HG02642 (cell line): ENCODE data around the gene ZNF710.
A peak's percentile ranks its signal among the peaks of the same experiment; 100 is the strongest.
"Not testable (repeated sequence)": the region's sequence is repeated elsewhere in the genome, so short reads cannot be mapped to it uniquely, and the experiment has no call there.

Source experiments
- ATAC-seq: cut with Tn5 transposase; IDR thresholded peaks from one replicate; pipeline ENCODE4 v1.9.1; 2021; ENCODE audit warnings: mild to moderate bottlenecking; ENCODE audit not compliant: unreplicated experiment, poor library complexity

Gene ZNF710

GRCh38 chr15:90099072-90099867, 98.1 kb downstream of the ZNF710 start:
- ATAC-seq: no peak

- ATAC-seq: no peak
Observed at GRCh38 chr15:90099868-90100831, 99.0 kb downstream of the ZNF710 start.

DNA sequence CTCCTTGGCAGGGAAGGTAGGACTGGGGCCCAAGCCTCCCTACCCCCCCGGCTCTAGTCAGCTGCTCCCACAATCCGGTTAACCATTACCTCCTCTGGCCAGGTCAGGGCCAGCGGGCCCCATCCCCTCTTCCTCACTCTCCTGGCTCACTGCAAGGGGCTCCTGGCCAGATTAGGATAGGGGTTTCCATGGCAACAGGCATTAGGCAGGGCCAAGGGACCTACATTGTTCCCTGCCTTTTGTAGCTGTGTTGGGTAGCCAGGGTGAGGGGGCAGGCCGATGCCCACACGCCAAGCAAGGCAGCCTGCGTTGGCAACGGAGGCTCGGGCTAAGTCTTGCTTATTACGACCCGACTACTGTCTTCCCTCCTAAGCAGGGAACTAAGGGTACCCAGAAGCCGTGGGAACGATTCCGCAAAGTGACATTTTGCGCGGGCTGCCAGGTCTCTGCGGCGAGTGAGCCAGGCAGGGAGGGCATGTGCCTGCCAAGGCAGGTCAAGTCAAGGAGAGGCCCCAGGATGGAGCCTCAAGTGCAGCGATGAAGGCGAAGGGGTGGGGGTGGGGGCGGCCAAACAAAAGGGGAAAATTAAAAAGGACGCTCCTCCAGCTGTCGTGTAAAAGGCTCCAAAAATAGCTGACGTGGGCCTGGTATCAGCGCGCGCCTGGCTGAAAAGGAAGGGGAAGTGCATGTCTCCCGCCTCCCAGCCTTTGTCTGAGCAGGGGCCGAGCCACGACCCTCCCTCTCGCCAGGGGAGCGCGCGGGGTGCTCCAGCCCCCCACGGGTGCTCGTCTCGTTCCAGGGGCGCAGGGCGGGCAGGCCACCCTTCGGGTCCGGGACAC, 100.2 kb downstream of the ZNF710 start:
- peak; percentile 15 for ATAC-seq

GRCh38 chr15:90101969-90102890, 101.1 kb downstream of the ZNF710 start, which contains the start of gene IDH2:
Gene IDH2, minus strand, starts transcription at chr15:90102468. Its CDS starts 78 bp downstream, at chr15:90102390.
- peak; percentile 73 for ATAC-seq

DNA sequence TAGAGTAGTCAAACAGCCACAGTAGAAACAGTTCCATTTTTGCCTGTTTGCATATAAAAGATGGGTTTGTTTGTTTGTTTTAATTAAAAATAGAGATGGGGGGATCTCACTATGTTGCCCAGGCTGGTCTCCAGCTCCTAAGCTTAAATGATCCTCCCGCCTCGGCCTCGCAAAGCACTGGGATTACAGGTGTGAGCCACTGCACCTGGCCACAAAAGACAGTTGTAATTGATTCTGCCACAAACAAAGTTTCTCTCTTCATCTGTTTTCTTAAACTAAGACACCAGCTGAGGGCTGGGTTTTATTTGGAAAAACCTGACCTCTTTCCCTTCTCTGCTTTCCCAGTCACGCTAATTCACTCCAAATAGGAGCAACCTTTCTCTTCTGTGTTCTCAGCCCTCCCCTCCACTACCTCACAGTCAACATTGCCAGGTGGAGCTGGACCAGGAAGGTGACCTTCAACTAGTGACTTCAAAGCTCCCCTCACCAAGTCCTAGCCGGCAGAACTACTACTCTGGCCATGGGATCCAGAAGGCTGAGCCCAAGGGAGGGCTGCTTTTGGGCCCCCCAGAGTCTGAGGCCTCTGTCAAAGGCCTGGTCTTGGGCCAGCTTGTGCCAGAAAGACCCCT, 102.7 kb downstream of the ZNF710 start:
- ATAC-seq: no peak

GRCh38 chr15:90104551-90104950, 103.4 kb downstream of the ZNF710 start:
- no peak for ATAC-seq

DNA sequence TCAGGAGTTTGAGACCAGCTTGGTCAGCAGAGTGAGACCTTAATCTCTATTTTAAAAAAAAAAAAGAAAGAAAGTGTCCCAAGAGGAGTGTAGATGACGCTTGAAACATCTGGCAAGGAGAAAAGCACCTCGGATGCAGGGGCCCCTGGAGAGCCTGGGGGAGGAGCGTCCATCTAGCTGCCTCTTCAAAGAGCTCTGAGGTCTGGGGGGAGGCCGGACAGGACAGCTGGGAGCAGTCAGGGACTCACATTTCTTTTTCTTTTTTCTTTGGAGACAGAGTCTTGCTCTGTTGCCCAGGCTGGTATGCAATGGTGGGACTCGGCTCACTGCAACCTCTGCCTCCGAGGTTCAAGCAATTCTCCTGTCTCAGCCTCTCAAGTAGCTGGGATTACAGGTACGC, 104.4 kb downstream of the ZNF710 start:
- no peak for ATAC-seq

DNA sequence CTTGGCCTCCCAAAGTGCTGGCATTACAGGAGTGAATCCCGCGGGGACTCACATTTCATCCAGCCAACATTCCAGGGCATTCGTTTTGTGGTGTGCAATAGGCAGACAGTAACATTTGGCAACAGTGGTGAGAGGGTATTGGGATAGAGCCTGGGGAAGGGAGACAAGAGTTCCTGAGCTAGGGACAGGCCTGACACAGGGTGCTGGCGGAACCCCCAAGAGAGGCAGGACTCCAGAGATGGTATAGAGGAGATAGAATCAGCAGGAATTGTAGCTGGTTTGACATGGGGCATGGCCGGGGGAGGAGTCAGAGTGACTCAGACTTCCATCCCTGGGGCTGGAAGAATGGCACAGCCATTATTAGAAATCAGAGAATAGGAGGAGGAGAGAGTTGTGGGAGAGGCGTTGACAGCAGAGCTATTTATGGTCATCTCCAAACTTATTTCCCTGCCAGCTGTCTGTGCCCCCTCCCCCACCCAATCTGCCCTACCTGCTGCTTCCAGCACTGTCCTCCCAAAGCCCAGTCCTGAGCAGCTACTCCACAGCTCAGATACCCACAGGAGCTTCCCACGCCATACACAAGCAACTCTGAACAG, 105.5 kb downstream of the ZNF710 start:
- ATAC-seq: no peak

DNA sequence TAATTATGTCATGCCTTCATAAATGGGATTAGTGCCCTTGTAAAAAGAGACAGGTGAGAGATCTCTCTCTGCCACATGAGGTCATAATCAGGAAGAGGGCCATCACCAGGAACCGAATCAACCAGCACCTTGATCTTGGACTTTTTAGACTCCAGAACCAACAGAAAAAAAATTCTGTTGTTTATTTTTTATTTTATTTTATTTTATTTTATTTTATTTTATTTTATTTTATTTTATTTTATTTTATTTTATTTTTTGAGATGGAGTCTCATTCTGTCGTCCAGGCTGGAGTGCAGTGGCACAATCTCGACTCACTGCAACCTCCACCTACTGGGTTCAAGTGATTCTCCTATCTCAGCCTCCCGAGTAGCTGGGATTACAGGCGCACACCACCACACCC, 106.9 kb downstream of the ZNF710 start:
- not testable (repeated sequence) for ATAC-seq

- ATAC-seq: not testable (repeated sequence)
Observed at GRCh38 chr15:90109163-90109751, 108.1 kb downstream of the ZNF710 start.

DNA sequence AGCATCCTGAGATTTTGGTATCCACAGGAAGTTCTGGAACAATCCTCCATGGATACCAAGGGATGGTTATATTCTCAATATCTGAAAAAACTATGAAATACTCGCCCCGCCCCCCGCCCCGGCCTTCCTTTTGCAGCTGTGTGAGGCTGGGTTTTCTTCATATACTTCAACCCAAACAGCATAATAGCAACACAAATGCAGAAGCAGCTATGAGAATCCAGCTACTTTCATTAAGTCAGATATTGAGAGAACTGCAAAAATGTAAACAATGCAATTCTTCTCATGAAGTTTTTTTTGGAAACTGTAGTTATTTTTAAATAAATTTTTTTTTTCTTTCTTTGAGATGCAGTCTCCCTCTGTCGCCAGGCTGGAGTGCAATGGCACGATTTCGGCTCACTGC, 112.0 kb downstream of the ZNF710 start:
- ATAC-seq: no peak

DNA sequence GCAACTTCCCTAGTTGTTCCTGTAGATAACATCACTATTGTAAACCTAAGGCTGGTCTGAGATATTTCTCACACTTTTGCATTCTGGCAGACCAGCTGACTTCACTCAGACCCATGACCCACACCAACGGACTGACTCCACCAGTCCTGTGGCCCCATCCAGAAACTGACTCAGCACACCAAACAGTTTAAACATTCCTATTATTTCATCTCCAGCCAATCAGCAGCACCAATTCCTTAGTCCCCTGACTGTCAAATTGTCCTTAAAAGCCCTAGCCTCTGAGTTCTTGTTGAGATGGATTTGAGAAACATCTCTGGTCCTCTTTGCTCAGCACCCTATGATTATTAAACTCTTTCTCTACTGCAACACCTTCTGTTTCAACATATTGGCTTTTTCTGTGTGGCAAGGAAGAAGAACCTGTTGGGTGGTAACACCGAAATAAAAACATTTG, 113.4 kb downstream of the ZNF710 start:
- no peak for ATAC-seq

- ATAC-seq: no peak
Observed at GRCh38 chr15:90115783-90116182, 114.7 kb downstream of the ZNF710 start.

DNA sequence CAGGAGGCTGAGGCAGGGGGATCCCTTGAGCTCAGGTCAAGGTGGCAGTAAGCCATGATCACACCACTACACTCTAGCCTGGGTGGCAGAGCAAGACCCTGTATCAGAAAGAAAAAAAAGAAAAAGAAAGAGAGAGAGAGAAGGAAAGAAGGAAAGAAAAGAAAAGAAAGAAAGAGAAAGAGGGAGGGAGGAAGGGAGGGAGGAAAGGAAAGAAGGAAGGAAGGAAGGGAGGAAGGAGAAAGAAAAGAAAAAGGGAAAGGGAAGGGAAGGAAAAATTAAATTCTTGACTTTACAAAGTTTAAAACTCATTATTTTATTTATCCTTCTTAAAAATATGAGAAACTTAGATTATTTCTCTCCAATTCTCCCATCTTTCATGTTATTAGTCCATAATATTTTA, 118.2 kb downstream of the ZNF710 start:
- no peak for ATAC-seq

DNA sequence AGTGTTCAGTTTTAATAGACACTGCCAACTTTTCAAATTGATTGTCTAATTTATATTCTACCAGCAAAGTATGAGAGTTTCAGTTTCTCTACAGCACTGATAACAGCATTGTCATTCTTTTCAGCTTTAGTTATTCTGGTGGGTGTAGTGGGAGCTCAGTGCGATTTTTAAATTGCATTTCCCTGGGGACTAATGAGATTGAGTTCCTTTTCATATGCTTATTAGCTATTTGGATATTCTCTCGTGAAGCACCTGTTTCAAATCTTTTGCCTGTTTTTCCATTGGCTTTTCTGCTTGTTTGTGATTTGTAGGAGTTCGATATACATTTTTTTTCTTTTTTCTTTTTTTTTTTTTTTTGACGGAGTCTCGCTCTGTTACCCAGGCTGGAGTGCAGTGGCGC, 120.0 kb downstream of the ZNF710 start:
- ATAC-seq: no peak

DNA sequence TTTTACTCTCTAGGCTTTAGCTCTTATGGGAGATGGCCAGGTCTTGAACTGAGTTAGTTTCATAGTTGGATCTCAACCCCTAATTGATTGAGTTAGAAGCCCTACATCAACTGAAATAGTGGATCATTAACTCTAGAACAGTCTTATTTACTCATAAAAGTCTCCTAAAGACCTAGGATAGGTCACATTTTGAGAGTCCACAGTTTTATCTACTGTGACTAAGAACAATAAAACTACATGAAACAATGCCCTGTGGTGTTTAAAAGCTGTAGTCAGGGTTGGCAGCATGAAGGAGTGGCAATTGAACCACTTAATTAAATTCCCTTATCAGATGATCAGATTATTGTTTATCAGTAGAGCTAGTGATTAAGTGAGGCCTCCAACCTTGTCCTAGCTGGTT, 123.4 kb downstream of the ZNF710 start:
- no peak for ATAC-seq

DNA sequence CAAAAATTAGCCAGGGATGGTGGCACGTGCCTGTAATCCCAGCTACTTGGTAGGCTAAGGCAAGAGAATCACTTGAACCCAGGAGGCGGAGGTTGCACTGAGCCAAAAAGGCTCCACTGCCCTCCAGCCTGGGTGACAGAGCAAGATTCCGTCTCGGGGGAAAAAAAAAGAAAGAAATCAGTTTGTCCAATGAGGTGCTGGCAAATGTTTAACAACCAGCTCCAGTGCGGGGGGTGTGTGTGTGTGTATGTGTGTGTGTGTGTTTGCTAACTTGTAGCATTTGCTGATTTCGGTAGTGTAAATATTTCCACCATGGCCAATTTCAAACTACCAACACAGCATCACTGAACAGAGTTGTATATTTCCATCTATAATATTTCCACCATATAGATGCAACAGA, 124.9 kb downstream of the ZNF710 start:
- no peak for ATAC-seq
